WERI-Rb-1 (cell line): Measurements from ENCODE around the gene DDI2.
"Not testable (repeated sequence)": the region's sequence is repeated elsewhere in the genome, so short reads cannot be mapped to it uniquely, and the experiment has no call there.

ENCODE experiments used
- DNase-seq: peaks from one replicate; pipeline ENCODE4 v3.0.0-alpha.2; 2020
- H3K27ac ChIP-seq: fragments of 250-450 bp; sonication (Bioruptor Pico); 2 replicates; pipeline ENCODE4 v1.5.1; 2020; ENCODE audit warnings: mild to moderate bottlenecking, moderate library complexity
- H3K27me3 ChIP-seq: fragments of 250-450 bp; sonication (Bioruptor Pico); 2 replicates; pipeline ENCODE4 v1.5.1; 2021; ENCODE audit warnings: mild to moderate bottlenecking, low read depth, moderate library complexity; ENCODE audit not compliant: insufficient read depth, severe bottlenecking
- H3K36me3 ChIP-seq: fragments of 250-450 bp; sonication (Bioruptor Pico); 2 replicates; pipeline ENCODE4 v1.5.1; 2020; ENCODE audit warnings: mild to moderate bottlenecking, moderate library complexity
- H3K4me3 ChIP-seq: 2 replicates; pipeline ENCODE4 v1.5.1; 2011; ENCODE audit warnings: low read depth, mild to moderate bottlenecking, control low read depth, low read length
- H3K9me3 ChIP-seq: fragments of 250-450 bp; sonication (Bioruptor Pico); 2 replicates; pipeline ENCODE4 v1.5.1; 2021; ENCODE audit warnings: mild to moderate bottlenecking, moderate library complexity; ENCODE audit not compliant: severe bottlenecking
- CTCF ChIP-seq: IDR thresholded peaks from 2 replicates; pipeline ENCODE4 v1.5.1; 2011; ENCODE audit warnings: low read depth, mild to moderate bottlenecking, control low read depth, inconsistent platforms, low read length

The DDI2 gene

GRCh38 chr1:15603050-15603965 lies 13.9 kb upstream of the DDI2 start:
- H3K27ac ChIP-seq = peak overlapping the region; percentile 41
- peak; percentile 93 for DNase-seq
- H3K36me3 ChIP-seq = no peaks in the 10 kb centered on the region
- H3K4me3 ChIP-seq = peak overlapping the region; percentile 78
- no peaks in the 10 kb centered on the region for H3K27me3 ChIP-seq
- no peaks in the 10 kb centered on the region for H3K9me3 ChIP-seq
- TF ChIP-seq CTCF = no peak

GRCh38 chr1:15603966-15604282 lies 13.3 kb upstream of the DDI2 start:
- not testable (repeated sequence) for H3K36me3 ChIP-seq, H3K9me3 ChIP-seq, DNase-seq, H3K27me3 ChIP-seq
- peak overlapping the region; percentile 6; the same call in 1 of the 2 replicates for H3K27ac ChIP-seq
- peak overlapping the region; percentile 78 for H3K4me3 ChIP-seq

GRCh38 chr1:15604400-15604799 lies 12.9 kb upstream of the DDI2 start:
- not testable (repeated sequence) for H3K9me3 ChIP-seq, H3K27ac ChIP-seq, DNase-seq, H3K4me3 ChIP-seq, H3K27me3 ChIP-seq, H3K36me3 ChIP-seq

GRCh38 chr1:15605398-15606383 lies 11.6 kb upstream of the DDI2 start:
- no peaks in the 10 kb centered on the region for H3K36me3 ChIP-seq
- no peaks in the 10 kb centered on the region for H3K9me3 ChIP-seq
- no peaks in the 10 kb centered on the region for H3K27me3 ChIP-seq
- no peak overlapping the region for H3K4me3 ChIP-seq
- no peak for DNase-seq
- H3K27ac ChIP-seq = no peak overlapping the region
- TF ChIP-seq CTCF = no peak

- H3K27me3 ChIP-seq = no peaks in the 10 kb centered on the region
- H3K4me3 ChIP-seq = no peak overlapping the region
Observed at GRCh38 chr1:15609631-15610030, 7.6 kb upstream of the DDI2 start.

GRCh38 chr1:15610167-15610566 lies 7.1 kb upstream of the DDI2 start:
- H3K9me3 ChIP-seq = no peaks in the 10 kb centered on the region
- TF ChIP-seq CTCF = no peak
- no peak overlapping the region for H3K27ac ChIP-seq
- no peaks in the 10 kb centered on the region for H3K36me3 ChIP-seq
- DNase-seq = no peak
- no peak overlapping the region for H3K4me3 ChIP-seq
- no peaks in the 10 kb centered on the region for H3K27me3 ChIP-seq

More at GRCh38 chr1:15609631-15610030, 7.6 kb upstream of the DDI2 start:
- H3K9me3 ChIP-seq = no peaks in the 10 kb centered on the region
- no peak for DNase-seq
- TF ChIP-seq CTCF = no peak
- H3K27ac ChIP-seq = no peak overlapping the region
- no peaks in the 10 kb centered on the region for H3K36me3 ChIP-seq
